ENCODE data around the gene KIF14.
"Not testable (repeated sequence)": the region's sequence is repeated elsewhere in the genome, so short reads cannot be mapped to it uniquely, and the experiment has no call there.

KIF14 gene

DNA sequence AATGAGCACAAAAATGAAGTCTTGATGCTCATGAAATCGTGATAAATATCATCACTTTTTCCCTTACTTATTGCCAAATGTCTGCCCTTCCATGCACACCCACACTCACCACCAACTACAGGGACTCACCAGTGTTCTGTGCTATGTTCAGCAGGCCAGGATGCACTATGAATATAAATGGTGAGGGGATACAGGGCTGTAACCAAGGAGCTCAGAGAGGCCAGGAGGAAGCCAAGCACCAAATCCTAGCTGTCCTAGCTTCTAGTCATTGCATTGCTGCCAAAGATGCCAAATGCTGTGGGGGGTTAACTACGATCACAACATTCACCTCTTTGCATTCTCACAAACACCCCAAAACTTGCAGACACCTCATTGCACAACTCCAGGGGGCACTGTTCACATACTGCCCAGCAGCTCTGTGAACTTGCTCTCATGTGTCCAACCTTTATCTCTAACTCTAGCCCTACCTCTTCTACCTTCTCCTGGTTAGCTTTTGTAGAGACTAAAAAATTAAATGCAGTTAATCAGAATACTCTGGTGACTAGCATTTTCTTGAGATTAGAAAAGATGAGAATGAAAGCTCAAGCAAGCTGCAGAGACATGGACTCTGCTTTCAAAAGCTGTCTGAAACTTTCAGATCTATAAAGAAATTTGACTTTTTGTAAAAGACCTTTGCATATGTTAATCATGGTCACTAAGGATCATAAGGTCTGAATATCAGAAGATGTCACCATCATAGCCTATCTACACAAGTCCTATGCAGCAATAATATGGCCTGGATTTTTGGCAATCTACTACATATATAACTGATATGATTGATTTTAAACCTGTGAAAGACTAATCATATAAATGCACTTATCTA lies 13.9 kb upstream of the KIF14 start:
- DNase-seq: no peak

- no peak for DNase-seq
Observed at GRCh38 chr1:200631375-200631774, 10.8 kb upstream of the KIF14 start.

GRCh38 chr1:200630515-200630899 lies 10.0 kb upstream of the KIF14 start:
- not testable (repeated sequence) for DNase-seq

DNA sequence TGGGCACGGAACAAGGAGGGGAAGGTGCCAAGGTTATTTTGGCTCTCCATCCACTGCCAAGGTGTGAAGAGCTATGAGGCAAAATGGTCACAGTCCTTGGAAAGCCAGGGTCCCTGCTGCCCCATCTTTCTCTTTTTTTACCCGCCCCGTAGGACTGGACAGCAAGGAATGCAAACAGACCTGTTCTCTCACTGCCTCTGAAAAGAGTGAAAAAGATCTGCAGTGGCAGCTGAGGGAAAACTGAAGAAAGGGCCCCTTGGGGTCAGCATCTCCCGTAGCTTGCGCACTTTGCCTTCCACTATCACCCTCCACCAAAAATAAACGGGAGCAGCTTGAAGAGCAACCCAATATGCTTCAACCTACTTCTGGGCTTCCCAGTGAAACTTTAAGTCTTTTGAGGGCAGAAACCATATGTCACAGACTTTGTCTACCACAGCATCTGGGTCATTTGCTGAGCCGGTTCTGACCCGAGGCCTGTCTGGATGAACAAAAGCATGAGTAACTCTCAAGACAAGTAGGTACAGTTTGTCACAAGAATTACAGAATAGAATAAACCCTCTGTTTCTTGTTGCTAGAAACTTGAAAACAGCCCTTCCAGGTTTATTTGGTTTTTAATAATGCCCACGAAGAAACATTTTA lies 9.4 kb upstream of the KIF14 start:
- DNase-seq: no peak

DNA sequence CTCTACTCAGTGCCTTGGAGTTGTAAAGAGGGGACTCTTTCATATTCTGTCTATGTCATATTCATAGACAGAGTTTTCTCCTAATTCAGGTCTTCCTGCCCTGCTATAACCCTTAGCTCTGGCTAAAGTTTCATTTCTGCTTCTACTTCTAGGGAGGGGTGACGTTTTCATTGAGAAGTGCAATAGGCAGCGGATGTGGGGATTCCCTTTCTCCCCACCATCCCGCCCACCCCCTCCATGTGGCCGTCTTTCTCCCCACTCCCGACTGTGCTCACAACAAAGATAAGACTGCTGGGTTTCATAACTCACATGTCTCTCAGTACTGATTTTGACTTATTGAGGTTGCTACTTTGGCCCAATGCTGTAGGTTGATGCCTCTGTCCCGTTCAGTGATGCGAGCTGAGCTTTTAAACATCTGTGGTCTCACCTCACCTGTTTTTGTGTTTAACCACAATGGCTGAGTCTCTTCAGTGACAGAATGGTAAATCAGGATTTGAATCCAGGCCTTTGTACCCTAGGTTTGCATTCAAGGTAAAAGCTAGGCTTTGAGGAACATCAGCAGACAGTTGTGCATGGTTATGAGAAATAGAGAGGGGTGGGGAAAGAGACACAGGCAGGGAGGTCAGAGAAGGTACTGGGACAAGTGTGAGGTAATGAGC lies 7.8 kb upstream of the KIF14 start:
- DNase-seq: peak; percentile 71 to 73

DNA sequence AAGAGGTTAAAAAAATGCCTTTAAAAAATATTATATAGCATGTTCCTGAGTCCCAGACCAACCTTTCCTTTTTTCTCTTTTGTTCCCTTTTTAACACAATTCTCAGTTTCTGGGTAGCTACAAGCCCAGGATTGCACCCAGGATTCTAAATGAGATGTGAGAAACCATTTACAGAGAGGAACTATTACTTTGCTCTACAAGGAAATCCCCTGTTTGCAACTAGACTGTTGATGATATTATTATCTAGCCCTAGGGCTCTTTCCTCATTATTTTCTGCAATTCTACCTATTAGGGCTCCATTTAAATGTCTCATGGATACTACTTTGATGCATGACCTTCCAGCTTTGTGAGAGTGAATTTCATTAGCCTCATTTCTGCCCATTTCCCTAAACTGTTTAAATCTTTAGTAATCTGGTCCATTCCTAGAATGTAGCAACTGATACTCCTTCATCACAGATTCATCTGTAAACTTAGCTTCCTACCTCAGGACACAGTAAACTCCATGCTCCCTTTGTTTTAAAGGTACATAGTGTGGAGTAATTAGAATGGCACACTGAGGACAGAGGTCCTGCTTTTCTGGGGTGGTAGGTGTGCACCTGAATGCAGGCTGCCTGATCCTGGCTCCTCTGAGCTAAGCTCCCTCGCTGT lies 7.1 kb upstream of the KIF14 start:
- DNase-seq: no peak

DNA sequence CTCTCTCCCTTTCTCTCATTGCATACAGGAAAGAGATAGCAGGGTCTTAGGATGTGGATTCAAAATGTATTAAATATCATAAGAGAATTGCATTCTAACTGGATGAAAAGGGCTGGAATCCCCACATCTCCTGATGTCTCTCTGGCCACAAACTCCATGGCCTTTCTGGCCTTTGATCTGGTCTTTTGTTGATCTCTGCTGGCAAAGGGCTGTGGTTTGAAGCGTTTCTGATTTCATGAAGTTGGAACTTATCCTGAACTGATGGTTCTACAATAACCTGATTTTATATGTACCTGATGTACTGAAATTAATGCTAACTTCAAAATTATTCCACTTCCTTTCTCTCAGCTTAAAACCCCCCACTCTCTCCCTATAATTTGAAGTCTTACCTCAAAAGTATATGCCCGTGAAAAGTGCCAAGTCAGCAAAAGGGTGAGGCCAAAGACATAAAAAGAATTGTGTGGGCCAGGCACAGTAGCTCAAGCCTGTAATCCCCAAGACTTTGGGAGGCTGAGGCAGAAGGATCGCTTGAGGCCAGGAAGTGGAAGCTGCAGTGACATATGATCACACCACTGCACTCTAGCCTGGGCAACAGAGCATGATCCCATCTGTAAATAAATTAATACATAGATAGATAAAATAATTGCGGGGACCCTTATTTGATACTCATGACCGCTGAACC lies 6.4 kb upstream of the KIF14 start:
- no peak for DNase-seq

DNA sequence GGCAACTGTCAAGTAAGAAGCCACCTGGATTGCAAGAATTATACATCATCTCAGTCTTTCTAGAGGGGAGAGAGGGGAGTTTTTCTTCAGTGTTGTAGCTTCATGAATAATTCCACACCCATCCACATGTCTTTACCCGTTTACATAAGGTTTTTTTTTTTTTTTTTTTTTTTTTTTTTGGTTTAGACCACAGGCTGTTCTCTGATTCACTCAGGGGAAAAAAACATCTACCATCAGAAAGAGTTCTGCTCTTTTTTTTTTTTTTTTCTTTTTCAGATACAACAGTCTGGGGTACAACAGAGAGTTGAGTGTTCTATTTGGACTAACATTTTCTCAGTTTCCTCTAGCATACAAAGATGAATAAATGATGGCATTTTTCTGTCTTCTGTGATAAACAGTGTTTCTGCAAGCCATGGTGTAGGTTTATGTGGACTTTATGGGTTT lies 4.9 kb upstream of the KIF14 start:
- no peak for DNase-seq

- no peak for DNase-seq
Observed at GRCh38 chr1:200624679-200625335, 4.3 kb upstream of the KIF14 start.

DNA sequence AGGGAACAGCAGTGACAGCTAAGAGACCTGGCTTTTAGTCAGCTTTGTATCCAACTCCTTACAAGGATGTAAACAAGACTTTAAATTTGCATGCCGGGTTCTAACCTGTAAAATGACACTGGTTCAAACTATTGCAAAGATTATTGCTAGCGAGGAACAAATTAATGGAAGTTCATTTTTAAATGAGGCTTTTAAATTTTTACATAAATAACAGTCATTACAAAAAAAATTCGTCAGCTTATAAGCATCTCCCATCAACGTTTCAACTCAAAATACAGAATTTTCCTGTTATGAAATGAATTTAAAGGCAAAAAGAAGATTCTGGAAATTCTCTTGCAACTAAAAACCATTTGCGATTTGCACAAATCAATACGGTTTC lies 668 bp downstream of the KIF14 start:
- DNase-seq: no peak

GRCh38 chr1:200610846-200611245 lies 9.7 kb downstream of the KIF14 start:
- DNase-seq: no peak

GRCh38 chr1:200602632-200603031 lies 17.9 kb downstream of the KIF14 start:
- DNase-seq: no peak

GRCh38 chr1:200590001-200590400 lies 30.6 kb downstream of the KIF14 start:
- DNase-seq: no peak

DNA sequence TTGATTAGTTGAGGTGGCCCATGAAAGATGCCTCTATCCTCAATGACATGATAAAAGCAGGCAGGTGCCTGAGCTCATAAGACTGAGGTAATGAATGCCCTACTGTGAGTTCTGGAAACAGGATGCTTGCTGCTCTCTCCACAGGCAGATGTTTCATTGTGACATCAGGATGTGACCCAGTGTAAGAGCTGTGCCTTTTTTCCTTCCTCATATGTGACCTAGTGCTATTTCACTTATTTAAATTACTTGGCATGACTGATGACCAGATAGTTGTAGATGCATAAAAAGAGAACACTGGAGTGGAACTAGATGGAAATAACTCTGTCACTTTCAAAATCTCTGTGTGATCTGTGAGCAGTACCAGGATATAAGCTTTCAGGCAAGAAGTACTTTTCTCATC lies 31.9 kb downstream of the KIF14 start:
- no peak for DNase-seq

DNA sequence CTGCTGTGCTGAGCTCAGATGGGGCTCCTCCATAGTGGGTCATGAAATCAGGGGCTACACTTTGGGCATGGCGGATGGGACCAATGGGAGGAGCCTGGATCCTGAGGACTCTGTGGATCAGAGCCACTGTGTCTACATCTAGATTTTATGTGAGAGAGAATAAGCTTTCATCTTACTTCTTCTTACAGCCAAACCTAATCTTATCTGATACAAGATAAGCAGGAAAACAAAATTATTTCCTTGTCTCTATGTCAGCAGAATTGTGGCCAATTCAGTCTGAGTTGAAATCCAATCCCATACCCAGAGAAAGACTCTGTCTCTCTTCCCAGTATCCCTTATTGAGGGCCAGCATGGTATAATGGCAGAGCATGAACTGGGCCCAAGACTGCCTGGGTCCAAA lies 56.2 kb downstream of the KIF14 start:
- DNase-seq: no peak

GRCh38 chr1:200561856-200562214 lies 58.7 kb downstream of the KIF14 start:
- no peak for DNase-seq

- no peak for DNase-seq
Observed at GRCh38 chr1:200558866-200559459, 61.6 kb downstream of the KIF14 start.

DNA sequence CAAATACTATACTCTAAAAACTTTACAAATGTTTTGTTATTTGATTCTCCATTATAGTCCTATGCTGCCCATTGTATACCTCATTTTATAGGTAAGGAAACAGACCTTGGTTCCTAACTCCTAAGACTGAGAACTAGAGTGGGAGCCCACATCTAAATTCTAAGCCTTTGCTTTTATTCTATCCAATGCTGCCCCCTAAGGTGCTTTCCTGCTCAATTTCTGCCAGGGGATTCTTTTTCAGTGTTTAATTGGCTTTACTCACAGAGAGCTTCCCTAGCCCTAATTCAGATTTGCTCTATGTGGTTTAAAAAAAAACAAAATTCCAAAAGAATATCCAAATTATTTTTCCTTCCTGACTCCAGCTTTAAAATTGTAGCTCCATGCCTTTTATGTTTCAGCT lies 64.5 kb downstream of the KIF14 start:
- no peak for DNase-seq

DNA sequence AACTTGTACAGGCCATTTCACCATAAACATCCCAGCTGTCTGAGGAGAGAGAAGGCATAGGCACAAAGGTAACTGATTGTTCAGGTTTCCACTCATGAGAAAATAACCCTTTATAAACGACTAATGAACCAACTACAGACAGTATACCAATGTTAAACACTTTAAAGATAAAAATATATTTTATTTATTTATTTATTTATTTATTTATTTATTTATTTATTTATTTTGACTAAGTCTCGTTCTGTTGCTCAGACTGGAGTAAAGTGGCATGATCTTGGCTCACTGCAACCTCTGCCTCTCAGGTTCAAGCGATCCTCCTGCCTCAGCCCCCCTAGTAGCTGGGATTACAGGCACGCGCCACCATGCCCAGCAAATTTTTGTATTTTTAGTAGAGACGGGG lies 67.8 kb downstream of the KIF14 start:
- DNase-seq: not testable (repeated sequence)

DNA sequence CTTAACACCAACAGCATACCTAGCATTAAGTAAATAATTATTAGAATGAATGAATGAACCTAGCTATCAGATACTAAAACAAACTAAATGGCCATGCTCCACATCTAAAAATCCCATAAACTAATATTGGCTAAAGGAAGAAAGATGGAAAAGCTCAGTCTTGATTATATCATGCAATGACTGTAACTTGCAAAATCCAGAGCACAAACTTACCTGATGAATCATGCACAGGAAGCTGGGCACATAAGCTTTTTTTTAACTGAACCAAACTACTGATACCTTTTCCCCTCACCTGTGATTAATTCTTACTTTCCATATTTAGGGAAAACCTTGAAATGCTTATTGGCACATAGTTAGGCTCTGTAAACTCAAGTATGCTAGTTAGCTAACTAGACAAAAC lies 70.2 kb downstream of the KIF14 start:
- DNase-seq: no peak

DNA sequence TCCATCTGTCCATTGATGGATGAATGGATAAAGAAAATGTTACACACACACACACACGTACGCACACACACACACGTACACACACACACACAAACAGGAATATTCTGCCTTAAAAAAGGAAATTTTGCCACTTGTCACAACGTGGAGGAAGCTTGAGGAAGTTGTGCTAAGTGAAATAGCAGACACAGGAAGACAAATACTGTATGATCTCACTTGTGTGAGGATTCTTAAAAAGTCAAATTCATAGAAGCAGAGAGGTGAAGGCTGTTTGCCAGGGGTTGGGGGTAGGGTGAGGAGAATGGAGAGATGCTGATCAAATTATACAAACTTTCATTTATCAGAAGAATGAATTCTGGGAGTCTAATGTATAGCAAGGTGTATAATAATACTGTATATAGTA lies 73.2 kb downstream of the KIF14 start:
- DNase-seq: no peak

DNA sequence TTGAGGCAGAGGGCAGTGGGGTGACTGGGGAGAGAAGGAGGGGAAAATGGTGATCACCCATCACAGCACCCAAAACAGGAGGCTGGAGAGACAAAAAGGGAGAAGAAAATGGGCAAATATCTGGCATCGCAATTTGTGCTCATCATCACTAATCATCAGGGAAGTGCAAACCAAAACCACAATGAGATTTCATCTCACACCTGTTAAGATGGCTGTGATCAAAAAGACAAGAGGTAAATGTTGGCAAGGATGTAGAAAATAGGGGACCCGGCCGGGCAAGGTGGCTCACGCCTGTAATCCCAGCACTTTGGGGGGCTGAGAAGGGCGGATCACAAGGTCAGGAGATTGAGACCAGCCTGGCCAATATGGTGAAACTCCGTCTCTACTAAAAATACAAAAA lies 74.0 kb downstream of the KIF14 start:
- no peak for DNase-seq

Data from activated T-cell treated with anti-CD3 and anti-CD28 coated beads, Interleukin-2, amount 50 U/mL, for 48 hours (primary cell).